Activated CD4-positive, alpha-beta T cell treated with anti-CD3 and anti-CD28 coated beads, Interleukin-2, amount 50 U/mL, for 16 hours (primary cell): ENCODE measurements around the gene PATL2.
A peak's percentile ranks its signal among the peaks of the same experiment; 100 is the strongest.
"Not testable (repeated sequence)": the region's sequence is repeated elsewhere in the genome, so short reads cannot be mapped to it uniquely, and the experiment has no call there.

ENCODE experiments used
- DNase-seq: peaks from one replicate; pipeline ENCODE4 v3.0.0-alpha.2; 2020

The PATL2 gene

DNA sequence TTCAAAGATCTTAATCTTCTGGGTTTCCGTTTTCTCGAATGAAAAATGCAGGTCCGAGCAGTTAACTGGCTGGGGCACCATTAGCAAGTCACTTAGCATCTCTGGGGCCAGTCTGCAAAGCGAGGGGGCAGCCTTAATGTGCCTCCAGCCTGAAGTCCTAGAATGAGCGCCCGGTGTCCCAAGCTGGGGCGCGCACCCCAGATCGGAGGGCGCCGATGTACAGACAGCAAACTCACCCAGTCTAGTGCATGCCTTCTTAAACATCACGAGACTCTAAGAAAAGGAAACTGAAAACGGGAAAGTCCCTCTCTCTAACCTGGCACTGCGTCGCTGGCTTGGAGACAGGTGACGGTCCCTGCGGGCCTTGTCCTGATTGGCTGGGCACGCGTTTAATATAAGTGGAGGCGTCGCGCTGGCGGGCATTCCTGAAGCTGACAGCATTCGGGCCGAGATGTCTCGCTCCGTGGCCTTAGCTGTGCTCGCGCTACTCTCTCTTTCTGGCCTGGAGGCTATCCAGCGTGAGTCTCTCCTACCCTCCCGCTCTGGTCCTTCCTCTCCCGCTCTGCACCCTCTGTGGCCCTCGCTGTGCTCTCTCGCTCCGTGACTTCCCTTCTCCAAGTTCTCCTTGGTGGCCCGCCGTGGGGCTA, at the start of gene PATL2, which contains the start of gene B2M:
PATL2 (minus strand) TSS at position 228 of the 647 bp plus-strand sequence. CDS start 34,833 bp downstream, outside the sequence.
B2M (plus strand) TSS at position 422 of the 647 bp plus-strand sequence; CDS start at position 452, 30 bp downstream.
- DNase-seq, result peak; percentile 98

DNA sequence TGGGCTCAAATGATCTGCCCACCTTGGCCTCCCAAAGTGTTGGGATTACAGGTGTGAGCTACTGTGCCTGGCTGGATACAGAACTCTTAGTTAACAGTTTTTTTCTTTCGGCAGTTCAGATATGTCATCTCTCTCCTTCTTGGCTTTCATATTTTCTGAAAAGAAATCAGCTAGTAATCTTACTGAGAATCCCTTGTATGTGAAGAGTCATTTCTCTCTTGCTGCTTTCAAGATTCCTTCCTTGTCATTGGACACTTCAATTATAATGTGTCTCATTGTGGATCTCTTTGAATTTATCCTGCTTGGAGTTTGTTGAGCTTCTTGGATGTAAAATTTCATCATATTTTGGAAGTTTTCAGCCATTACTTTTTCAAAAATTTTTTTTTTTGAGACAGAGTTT, 42.2 kb upstream of the PATL2 start:
- no peak for DNase-seq

DNA sequence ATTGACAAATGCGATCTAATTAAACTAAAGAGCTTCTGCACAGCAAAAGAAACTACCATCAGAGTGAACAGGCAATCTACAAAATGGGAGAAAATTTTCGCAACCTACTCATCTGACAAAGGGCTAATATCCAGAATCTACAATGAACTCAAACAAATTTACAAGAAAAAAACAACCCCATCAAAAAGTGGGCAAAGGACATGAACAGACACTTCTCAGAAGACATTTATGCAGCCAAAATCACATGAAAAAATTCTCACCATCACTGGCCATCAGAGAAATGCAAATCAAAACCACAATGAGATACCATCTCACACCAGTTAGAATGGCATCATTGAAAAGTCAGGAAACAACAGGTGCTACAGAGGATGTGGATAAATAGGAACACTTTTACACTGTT, 32.3 kb upstream of the PATL2 start:
- DNase-seq, result not testable (repeated sequence)

DNA sequence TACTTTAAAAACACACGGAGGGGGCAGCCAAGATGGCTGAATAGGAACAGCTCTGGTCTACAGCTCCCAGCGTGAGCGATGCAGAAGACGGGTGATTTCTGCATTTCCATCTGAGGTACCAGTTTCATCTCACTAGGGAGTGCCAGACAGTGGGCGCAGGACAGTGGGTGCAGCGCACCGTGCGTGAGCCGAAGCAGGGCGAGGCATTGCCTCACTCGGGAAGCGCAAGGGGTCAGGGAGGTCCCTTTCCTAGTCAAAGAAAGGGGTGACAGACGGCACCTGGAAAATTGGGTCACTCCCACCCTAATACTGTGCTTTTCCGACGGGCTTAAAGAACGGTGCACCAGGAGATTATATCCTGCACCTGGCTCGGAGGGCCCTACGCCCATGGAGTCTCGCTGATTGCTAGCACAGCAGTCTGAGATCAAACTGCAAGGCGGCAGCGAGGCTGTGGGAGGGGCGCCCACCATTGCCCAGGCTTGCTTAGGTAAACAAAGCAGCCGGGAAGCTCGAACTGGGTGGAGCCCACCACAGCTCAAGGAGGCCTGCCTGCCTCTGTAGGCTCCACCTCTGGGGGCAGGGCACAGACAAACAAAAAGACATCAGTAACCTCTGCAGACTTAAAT, 28.2 kb upstream of the PATL2 start:
- not testable (repeated sequence) for DNase-seq

DNA sequence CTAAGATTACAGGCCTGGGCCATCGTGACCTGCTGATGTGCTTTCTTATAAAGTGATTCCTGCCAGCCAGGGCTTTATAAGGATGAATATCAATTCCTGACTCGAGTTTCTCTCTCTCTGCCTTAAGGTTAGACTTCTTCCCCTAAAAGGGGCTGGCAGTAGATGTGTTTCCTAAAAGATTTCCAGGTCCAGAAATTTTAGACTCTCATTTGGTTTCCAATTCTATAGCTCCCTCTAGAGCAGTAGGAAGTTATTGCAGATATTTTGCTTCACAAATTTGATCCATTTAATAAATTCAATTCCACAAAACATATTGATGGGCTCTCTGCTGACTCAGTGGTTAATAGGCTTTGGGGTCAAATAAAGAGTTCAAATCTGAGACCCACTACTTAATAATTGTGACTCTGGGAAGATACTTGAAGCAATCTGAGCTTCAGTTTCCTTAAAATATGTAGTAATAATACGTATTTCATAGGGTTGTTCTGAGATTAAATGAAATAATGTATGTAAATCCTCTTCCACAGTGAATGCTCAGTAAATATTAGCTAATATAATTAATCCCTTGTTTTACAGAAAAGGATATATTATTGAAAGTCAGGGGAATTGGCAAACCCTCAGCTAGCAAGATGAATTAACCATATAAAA, 27.3 kb upstream of the PATL2 start:
- DNase-seq, result peak; percentile 56

DNA sequence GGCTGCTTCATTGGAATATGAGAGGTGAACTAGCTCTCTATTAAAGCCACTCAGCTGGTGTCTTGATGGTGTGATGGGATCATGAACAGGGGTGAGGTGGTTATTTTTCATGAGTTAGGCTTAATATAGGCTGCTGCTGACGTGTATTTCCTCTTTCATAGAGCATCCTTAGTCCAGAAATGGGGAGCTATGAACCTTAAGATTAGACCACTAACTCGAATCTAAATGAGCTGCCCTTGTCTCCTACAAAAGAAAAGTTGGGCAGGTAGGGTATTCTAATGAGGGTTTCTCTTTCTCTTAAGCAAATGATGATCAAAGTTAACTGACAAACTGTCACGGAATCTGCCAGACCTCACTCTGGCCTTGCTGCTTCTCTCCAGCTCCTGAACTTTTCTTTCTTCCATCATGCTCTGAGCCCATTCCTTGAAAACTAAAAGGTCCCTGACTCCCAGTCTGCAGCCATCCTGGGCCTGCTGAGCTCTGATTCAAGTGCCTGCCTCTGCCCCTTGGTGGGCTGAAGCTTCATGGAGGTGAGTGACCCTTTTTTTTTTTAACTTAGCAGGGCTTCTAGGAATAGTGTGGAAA, 25.1 kb upstream of the PATL2 start, which contains the start of gene TRIM69:
TRIM69 (plus strand) TSS at position 348 of the 585 bp plus-strand sequence; CDS start at position 525, 177 bp downstream.
- no peak for DNase-seq

DNA sequence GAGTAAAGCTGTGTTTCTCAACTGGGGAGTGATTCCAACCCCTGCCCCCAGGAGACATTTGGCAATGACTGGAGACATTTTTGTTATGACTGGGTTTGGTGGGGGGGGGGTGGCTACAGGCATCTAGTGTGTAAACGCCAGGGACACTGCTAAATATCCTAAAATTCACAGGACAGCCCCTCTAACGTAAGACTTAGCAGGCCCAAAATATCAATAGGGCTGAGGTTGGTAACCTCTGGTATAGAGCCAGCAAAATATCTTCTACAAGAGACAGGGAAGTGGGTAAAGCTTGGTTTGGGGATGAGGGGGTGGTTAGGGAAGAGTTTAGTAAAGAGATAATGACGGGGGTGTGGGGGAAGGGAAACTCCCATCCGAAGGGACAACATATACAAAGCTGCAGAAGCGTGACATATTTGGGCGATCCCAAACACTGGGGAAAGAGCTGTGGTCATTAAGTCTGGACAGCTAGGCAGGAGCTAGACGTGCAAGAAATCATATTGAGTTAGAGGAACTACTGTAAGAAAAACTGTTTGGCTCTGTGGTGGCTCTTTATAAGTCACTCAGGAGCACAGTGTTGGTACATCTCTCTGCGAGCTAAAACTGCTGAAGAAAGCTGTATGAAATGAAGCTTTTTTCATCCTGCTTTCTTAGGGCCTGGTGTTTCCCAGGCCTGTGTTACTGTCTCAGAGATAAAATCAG, 24.5 kb upstream of the PATL2 start:
- peak; percentile 67 for DNase-seq

DNA sequence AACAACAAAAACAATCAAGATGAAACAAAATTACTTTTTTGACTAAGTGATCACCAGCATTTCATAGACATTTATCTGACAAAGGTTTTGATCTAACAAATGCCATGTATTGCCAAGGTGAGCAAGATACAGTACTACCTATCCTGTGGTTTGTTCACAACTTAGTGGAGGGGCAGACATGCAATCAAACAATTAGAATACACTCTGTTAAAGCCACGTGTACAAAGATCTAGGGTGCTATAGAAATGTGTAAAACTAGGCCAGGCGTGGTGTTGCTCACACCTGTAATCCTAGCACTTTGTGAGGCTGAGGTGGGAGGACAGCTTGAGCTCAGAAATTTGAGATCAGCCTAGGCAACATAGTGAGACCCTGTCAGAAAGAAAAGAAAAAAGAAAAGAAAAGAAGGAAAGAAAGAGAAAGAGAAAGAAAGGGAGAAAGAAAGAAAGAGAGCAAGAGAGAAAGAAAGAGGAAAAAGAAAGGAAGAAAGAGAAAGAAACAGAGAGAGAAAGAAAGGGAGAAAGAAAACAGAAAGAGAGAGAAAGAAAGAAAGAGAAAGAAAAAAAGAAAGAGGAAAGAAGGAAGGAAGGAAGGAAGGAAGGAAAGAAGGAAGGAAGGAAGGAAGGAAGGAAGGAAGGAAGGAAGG, 23.8 kb upstream of the PATL2 start:
- no peak for DNase-seq

DNA sequence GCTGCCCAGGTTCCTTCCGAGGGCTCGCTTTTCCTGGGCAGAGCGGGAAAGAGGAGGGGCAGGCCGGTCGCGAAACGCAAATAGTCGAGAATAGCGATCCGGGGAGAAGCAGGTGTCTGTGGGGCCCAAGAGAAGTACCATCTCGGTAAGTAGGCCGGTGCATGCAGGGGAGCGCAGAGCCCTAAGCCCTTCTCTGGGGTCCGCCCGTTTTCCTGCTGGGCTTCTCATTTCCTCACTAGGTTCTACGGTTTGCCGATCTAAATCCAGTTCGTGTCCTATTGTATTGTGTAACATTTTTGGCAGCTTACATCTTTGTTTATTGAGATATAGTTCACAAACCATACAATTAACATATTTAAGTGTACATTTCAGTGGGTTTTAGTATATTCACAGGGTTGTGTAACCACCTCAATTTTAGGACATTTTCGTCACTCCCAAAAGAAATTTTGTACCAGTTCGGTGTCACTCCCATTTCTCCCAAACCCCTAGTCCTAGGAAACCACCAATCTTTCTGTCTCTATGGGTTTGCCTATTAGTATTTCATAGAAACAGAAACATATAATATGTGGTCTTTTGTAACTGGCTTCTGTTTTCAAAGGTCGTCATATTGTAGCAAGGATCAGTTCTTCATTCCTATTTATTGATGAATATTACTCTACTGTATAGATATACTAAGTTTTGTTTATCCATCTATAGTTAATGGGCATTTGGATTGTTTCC, 18.4 kb upstream of the PATL2 start:
- DNase-seq, result peak; percentile 46

DNA sequence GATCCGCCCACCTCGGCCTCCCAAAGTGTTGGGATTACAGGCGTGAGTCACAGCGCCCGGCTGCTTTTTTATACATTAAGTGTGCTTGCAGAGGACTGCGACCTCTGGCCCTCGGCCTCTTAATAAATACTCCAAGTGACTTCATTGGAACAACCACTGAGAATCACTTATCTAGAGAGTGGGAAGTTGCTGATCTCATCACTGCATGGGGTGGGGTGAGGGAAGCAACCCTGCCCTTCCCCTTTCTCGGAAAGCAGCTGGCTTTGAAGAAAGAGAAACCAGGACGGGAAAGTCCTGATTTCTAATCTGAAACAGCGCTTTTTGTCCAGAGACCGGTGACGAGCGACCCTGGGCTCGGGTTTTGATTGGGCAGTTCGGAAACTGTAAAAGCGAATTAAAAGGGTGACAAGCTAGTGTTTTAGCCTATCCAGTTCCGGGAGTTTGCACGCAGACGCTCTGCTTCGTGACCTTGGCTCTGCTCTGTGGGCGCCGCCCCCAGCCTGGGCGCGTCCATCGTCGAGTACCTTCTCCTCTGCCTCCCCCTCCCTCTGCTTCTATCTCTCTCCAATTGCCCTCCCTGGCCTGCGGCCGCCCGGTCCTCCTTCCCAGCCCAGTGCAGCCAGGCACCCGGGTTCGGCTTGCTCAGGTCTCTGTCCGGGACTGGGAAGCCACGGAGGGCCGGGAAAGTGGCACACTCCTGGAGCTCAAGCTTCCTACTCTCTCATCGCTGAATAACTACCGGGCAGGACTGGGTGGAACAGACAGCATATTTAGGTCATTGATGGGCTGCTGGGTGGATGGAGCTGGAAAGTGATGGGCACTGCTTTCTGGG, 17.7 kb upstream of the PATL2 start:
- peak; percentile 99 for DNase-seq

DNA sequence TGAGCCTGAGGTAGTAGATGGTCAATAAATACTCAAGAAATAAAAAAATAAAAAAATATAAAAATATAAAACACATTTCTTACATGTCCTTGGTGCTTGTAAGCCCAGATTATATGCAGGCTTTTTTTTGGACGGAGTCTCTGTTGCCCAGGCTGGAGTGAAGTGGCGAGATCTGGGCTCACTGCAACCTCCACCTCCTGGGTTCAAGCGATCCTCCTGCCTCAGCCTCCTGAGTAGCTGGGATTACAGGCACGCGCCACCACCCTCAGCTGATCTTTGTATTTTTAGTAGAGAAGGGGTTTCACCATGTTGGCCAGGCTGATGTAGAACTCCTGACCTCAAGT, 17.1 kb upstream of the PATL2 start:
- not testable (repeated sequence) for DNase-seq

DNA sequence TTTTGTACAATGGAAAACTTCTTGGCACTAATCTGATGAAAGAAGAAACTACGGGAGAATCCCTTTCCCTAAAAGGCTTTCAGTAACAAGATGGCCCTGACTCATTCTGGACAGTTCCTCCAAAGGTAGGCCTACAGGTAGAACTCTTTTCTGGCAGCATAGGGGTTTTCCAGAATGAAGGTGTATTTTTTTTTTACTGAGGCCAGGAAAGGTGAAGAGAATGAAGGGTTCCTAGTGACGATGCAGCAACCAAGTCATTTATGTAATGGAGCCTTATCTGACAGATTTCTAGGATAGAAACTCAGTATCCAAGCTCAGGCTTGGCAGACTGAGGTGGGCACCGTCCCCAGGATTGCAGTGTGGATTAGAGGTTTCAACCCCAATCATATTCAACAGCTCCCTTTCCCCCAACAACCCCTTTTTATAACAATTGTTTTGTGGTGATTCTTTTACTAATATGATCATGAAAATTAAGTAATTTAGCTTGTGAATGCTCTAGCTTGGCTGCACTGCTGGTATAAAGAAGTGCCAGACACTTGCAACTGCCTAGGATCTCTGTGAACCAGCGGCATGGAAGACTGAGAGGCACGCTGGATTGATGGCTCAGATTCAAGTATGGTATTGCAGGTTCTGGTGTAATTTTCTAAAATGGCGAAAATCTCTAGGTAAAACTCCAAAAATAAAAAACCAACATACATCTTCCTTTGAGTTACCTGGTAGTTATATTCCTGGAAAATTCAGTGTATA, 16.5 kb upstream of the PATL2 start:
- peak; percentile 41 for DNase-seq

DNA sequence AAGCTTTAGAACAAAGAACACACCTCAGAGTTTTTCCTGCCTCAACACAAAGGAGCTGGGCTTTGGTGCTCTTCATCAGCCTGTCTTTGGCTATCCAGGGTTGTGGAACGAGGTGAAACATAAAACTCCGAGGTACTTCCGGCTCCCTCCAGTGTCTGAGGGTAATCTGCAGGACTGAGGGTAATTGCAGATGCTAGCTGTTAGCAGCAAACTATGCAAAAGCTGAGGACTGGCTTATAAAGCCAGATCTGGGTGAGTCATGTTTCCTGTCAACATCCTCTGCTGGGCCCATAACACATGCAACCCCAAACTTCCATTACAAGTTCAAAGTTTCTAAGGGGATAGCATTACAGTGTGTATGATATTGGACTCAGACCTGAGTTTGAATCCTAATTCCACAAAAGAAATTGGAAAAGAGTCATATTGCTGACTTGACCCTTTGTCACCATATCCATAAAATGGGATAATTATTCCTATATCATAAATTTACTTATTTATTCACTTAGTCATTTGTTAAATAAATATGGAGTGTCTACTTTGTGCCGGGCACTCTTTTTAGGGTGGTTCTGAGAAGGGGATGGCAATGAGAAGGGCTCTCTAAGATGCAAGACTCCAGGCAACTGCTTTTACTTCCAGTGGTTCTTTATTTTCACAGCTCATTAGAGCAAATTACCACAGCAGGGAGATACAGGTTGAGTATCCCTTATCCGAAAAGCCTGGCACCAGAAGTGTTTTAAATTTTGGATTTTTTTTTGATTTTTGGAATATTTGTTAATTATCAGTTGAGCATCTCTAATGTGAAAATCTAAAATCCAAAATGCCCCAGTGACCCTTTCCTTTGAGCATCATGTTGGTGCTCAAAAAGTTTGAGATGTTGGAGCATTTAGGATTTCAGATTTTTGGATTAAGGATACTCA, 15.7 kb upstream of the PATL2 start:
- peak; percentile 95 for DNase-seq

DNA sequence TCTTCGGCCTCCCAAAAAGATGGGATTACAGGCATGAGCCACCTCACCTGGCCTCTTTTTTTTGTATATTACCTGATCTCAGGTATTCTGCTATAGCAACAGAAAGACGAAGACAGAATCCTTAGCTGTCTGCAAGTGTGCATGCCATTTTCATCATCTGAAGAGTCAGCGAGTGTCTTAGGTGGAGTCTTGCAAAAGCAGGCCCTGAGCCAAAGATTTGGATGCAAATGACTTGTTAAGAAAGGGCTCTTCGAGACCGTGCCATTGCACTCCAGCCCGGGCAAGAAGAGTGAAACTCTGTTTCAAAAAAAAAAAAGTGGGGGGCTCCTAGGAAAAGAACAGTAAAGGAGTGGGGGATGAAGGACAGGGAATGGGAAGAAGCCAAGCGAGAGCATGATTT, 15.0 kb upstream of the PATL2 start:
- peak; percentile 42 for DNase-seq

DNA sequence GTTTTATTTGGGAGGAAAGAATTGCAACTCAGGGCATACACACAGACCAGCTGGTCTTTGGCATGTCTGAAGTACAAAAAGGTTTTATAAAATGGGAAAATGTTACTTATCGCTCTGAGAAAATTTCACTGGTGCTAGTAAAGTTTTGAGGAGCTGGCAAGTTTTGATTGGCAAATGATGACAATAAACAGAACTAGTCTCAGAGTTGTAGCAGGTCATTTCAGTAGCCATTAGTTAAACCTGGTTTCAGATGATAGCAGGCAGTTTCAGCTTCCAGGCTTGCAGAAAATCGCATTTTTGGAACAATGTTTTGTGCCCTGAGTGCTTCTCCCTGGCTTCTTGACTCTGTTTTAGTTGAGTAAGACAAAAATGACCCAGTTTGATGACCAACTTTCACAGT, 10.9 kb upstream of the PATL2 start:
- no peak for DNase-seq

DNA sequence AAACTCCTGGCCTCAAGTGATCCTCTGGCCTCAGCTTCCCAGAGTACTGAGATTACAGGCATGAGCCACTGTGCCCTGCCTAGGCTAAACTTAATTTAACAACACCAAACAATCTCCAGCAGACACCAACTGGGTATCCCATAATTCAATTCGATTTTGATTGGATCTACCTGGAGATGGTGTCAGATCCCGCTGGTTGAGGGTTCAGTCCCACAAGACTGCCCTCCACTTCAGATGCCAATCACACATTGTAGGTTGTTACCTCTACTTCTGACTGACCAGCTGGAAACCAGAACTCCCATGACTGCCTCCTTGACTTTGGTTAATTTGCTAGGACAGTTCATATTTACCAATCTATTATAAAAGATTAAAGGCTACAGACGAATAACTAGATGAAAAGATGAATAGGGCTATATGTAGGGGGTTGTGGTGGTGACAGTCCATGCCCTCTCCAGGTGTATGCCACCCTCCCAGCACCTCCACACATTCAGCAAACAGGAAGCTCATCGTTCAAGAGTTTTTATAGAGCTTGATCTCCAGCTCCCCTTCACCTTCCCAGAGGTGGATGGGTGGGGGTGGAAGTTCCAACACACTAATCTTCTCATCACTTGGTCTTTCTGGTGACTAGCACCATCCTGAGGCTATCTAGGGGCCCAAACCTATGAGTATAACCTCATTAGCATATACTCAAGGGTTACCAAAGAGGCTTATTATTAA, 9.5 kb upstream of the PATL2 start:
- DNase-seq, result no peak

DNA sequence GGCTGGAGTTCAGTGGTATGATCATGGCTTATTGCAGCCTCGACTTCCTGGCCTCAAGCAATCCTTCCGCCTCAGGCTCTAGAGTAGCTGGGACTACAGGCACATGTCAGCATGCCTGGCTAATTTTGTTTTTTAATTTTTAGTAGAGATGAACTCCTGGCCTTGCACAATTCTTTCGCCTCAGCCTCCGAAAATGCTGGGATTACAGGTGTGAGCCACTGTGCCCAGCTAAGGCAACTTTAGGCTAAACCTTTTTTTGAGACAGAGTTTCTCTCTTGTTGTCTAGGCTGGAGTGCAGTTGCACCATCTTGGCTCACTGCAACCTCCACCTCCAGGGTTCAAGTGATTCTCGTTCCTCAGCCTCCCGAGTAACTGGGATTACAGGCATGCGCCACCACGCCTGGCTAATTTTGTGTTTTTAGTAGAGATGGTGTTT, 8.9 kb upstream of the PATL2 start:
- not testable (repeated sequence) for DNase-seq
